GM21526 (cell line): Measurements from ENCODE around the gene HLA-G.
"Not testable (repeated sequence)": the region's sequence is repeated elsewhere in the genome, so short reads cannot be mapped to it uniquely, and the experiment has no call there.

ENCODE experiments used
- ATAC-seq: cut with Tn5 transposase; IDR thresholded peaks from one replicate; pipeline ENCODE4 v1.9.1; 2021; ENCODE audit warnings: moderate library complexity; ENCODE audit not compliant: unreplicated experiment, low FRiP score

The HLA-G gene

DNA sequence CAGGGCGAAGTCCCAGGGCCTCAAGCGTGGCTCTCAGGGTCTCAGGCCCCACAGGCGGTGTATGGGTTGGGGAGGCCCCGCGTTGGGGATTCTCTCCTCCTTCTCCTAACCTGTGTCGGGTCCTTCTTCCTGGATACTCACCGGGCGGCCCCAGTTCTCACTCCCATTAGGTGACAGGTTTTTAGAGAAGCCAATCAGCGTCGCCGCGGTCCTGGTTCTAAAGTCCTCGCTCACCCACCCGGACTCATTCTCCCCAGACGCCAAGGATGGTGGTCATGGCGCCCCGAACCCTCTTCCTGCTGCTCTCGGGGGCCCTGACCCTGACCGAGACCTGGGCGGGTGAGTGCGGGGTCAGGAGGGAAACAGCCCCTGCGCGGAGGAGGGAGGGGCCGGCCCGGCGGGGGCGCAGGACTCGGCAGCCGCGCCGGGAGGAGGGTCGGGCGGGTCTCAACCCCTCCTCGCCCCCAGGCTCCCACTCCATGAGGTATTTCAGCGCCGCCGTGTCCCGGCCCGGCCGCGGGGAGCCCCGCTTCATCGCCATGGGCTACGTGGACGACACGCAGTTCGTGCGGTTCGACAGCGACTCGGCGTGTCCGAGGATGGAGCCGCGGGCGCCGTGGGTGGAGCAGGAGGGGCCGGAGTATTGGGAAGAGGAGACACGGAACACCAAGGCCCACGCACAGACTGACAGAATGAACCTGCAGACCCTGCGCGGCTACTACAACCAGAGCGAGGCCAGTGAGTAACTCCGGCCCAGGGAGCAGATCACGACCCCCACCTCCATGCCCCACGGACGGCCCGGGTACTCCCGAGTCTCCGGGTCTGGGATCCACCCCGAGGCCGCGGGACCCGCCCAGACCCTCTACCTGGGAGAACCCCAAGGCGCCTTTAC lies at the start of gene HLA-G:
HLA-G (plus strand) TSS at position 247 of the 892 bp plus-strand sequence; CDS start at position 267, 20 bp downstream.
- no peak for ATAC-seq

DNA sequence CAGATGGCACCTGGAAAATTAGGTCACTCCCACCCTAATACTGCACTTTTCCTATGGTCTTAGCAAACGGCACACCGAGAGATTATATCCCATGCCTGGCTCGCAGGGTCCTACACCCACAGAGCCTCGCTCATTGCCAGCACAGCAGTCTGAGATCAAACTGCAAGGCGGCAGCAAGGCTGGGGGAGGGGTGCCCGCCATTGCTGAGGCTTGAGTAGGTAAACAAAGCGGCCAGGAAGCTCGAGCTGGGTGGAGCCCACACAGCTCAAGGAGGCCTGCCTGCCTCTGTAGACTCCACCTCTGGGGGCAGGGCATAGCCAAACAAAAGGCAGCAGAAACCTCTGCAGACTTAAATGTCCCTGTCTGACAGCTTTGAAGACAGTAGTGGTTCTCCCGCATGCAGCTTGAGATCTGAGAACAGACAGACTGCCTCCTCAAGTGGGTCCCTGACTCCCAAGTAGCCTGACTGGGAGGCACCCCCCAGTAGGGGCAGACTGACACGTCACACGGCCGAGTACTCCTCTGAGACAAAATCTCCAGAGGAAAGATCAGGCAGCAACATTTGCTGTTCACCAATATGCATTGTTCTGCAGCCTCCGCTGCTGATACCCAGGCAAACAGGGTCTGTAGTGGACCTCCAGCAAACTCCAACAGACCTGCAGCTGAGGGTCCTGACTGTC lies 47.5 kb upstream of the HLA-G start:
- ATAC-seq, result not testable (repeated sequence)

DNA sequence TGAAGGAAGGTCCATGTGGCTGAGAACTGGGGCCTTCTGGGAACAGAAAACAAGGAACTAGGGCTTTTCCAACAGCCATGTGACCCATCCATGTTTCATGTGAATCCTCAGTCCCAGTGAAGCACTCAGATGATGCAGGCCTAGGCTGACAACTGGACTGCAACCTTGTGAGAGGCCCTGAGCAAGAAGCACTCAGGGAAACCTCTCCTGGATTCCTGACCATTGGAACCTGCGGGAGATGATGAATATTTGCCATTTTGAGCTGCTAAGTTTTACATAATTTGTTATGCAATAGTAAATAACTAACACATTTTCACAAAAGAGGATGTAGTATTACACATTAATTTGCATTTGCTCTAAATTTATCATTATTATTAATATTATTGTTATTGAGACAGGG lies 38.4 kb upstream of the HLA-G start:
- ATAC-seq, result no peak

DNA sequence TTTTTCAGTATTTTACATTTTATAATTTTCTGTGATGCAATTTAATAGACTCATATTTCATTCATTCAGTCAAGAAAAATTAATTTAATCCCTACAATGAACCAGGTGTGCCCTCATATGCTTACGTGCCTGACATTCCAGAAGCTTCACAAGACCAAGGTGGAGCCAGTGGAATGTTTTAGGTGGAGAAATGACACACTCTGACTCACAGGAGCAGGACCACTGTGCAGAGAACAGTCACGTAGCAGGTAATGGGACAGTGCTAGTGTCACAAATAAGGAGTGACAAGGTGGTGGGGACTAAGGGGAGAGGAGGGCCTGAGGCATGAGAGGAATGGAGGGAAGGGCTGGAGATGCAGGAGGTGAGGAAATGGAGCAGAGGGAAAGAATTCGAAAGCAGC lies 37.0 kb upstream of the HLA-G start:
- ATAC-seq, result no peak

DNA sequence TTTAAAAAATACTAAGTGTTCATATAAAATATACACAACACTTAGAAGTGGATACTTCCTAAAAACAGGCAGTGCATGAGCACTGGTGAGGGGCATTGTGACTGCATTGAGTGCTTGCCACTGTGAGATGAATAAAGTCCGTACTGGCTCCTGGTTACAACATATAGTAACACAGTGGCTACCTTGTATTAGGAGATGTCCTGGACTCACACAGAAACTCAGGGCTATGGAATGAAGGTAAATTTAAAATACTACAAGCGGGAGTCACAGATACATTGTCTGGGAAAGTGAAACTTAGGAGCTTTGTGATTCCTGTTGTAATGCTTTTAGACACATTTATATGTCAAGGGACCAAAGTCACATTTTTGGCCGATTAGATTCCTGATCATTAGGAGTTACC lies 36.5 kb upstream of the HLA-G start:
- no peak for ATAC-seq

DNA sequence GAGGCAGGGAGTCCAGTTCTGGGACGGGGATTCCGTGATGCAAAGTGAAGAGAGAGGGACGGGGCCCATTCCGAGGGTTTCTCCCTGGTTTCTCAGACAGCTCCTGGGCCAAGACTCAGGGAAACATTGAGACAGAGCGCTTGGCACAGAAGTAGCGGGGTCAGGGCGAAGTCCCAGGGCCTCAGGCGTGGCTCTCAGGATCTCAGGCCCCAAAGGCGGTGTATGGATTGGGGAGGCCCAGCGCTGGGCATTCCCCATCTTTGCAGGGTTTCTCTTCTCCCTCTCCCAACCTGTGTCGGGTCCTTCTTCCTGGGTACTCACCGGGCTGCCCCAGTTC lies 35.9 kb upstream of the HLA-G start:
- ATAC-seq, result no peak

DNA sequence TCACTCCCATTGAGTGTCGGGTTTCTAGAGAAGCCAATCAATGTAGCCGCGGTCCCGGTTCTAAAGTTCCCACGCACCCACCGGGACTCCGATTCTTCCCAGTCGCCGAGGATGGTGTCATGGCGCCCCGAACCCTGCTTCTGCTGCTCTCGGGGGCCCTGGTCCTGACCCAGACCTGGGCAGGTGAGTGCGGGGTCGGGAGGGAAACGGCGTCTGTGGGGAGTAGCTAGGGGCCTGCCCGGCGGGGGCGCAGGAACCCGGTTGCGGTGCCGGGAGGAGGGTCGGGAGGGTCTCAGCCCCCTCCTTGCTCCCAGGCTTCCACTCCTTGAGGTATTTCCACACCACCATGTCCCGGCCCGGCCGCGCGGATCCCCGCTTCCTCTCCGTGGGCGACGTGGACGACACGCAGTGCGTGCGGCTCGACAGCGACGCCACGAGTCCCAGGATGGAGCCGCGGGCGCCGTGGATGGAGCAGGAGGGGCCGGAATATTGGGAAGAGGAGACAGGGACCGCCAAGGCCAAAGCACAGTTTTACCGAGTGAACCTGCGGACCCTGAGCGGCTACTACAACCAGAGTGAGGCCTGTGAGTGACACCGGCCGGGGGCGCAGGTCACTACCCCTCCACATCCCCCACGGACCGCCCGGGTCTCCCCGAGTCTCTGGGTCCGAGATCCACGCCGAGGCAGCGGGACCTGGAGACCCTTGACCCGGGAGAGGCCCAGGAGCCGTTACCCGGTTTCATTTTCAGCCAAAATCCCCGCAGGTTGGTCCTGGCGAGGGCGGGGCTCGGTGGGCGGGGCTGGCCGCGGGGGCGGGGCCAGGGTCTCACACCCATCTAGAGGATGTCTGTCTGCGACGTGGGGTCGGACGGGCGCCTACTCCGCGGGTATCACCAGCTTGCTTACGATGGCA lies 35.2 kb upstream of the HLA-G start:
- no peak for ATAC-seq

DNA sequence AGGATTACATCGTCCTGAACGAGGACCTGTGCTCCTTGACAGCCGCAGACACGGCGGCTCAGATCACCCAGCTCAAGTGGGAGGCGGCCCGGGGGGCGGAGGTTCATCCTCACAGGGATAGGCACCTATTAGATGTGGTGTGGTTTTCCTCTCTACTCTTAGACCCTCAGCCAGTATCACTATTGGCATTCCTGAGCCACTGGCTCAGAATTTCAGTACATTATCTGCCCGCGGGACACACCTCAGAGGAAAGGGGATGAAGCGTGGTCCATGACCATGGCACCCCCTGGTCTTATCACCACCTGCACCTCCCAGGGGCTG lies 34.6 kb upstream of the HLA-G start:
- no peak for ATAC-seq

DNA sequence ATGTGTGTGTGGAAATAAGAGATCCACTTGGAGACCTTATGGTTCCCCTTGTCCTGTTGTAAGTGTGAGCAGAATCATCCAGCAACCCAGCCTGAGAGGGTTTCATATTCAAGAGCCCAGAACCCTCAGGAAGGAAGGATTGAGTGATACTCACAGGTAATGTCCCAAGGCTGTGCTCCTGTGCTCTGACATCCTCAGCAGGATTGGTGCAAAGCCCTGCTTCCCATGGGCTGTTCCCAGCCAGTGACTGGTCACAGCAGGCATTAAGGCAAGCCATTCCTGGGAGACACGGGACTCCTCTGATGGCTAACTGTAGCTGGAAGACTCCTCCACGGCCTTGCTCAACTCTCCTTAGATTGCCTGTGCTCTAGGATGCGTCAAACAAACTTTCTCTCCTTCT lies 33.8 kb upstream of the HLA-G start:
- ATAC-seq, result no peak

DNA sequence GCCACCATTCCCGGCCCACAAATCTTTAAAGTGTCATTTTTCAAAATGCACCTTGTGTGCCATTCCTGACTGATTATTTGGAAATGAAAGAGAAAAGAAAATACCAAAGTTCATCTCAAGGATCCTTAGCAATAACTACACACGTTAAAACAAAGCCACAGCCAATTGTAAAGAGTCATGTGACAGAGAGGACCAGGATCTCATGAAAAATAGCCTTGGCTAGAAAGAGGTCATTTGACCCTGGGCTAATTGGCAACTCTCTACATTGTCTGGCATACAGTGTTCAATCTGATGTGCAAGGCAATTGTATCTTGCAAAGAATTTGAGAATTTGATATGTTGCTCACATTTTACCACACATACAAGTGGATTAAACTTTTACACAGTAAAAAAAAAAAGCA lies 31.6 kb upstream of the HLA-G start:
- ATAC-seq, result no peak

DNA sequence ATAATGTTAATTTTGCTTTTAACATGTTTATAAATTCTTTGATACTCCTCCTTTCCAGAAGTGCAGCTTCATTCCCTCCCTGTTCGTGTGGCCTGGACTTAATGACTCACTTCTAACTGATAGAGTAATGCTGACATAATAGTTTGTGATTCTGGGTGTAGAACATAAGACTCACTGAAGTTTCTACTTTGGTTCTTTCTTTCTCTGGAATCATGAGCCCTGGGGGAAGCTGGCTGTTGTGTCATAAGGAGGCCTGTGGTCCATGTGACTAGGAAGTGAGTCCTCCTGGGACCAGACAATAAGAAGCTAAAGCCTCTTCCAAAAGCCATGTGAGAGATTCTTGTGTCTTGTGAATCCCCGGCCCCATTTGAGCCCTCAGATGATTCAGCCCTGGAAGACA lies 30.5 kb upstream of the HLA-G start:
- ATAC-seq, result no peak

DNA sequence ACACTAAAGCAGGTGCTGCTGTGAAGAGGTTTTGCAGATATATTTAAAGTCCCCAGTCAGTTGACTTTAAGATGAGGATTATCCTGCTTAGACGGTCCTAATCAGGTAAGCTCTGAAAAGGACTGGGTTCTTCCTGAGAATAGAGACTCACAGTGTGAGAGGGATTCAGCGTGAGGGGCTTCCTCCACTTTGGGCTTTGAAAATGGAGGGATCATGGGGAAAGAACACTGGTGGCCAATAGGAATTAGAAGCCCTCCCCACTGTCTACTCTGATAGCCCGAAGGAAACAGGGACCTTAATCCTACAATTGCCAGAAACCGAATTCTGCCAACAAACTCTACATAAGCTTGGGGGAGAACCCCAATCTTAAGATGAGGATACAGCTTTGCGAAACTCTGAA lies 29.7 kb upstream of the HLA-G start:
- no peak for ATAC-seq

DNA sequence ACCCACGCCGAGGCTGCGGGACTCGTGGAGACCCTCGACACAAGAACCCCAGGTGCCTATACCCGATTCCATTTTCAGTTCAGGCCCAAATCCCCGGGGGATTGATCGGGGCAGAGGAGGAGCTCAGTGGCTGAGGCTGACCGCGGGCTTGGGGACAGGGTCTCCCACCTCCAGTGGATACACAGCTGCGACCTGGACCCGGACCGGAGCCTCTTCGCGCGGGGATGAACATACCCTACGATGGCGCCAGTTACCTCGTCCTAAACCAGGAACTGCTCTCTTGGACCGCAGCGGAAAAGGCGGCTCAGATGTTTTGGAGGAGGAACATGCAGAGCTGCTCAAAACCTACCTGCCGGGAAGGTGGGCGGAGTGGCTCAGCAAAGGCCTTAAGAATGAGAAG lies 27.4 kb upstream of the HLA-G start:
- ATAC-seq, result no peak

DNA sequence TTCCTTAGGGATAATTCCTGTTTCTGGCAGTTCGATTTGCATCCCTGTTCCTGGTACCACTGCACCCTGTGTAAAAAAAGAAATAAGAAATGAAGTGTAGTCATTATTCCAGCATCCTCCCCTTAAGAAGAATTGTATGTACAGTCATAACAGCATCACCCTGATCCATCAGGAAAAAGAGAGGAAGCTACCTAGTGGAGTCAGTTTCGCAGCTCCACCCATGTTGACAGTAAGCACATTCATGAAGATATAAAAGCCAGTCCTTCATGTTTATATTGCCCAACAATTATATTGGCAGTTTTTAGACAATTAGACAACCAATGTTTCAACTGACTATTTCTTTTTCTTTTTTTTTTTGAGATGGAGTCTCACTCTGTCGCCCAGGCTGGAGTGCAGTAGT lies 21.2 kb upstream of the HLA-G start:
- ATAC-seq, result no peak

DNA sequence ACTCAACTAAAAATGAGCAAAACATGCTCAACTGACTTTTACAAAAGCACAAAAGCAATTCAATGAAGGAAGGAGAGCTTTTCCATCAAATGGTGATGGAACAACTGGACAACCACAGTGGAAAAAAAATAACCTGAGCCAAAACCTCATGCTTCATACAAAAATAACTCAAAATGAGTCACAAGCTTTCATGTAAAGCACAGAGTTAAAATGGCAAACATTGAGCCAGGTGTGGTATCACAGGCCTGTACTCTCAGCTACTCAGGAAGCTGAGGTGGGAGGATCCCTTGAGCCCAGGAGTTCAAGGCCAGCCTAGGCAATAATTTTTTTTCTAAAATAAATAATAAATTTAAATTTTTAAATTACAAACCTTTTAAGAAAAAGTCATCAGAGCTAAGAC lies 18.4 kb upstream of the HLA-G start:
- no peak for ATAC-seq

DNA sequence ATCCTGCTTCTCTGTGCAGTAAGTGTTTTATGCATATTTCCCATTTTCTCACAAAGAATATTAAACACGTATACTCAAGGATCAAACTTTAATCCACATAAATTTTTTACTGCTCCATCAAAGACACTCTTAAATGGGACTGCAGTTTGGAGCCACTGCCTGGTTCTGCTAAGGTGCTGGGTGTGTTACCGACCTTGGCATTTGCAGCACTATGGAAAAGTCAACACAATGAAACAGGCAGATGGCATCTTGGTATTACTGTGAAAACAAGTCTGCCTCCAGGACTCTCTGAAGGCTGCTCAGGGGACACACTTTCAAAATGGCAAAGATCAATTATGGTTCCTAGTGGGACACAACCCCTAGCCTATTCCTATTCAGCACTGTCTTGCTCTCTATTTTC lies 17.3 kb upstream of the HLA-G start:
- ATAC-seq, result no peak

DNA sequence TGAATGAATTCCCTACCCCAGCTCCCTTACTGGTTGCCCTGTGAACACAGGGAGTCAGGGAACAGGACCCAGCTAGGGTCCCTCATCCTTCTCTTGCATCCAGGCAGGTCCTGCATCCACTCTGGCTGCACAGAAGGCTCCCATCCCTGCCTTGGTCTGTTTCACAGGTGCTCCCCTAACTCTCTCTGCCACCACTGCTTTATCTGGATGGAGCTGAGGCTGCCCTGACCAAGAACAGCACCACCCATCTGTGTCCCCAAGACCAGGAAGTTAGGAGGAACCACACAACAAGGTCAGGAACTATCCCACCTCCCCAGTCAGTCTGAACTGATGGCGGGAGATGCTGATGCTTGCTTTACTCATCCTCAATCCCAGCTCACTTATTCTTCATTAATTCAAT lies 16.2 kb upstream of the HLA-G start:
- no peak for ATAC-seq

DNA sequence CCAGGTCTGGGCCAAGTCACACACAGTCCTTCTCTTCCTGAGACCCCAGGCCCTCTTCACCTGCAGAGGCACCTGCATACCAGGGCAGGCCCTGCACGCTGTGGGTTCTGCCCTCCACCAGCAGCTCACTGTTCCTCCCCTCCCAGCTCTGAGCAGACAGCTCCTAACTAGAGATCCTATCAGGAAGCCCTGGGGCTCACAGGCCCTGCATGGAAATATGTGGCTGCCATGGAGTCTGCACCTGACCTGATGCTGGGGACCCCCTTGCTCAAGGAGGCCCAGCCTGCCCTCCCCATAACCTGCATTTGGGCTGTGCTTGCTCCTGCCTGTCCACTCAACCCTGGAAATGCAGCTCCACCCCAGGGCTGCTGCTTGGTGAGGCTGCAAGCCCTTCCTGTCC lies 14.6 kb upstream of the HLA-G start:
- no peak for ATAC-seq

DNA sequence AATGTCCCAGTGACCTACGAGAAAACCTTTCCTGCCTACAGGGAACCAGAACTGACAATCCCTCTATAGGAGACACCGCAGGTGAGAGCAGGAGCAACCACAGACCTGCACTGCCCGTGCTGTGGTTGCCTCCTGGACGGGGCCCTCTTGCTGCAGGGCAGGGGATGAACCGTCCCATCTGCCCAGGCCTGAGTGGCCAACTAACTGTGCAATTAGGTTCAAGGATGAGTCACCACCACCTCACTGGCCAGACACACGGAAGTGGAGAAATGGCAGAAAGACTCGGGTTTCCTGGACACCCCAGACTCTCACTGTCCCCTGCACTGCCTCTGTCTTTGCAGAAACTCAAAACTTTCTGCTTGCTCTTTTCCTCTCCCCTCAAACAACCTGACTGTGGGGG lies 13.8 kb upstream of the HLA-G start:
- ATAC-seq, result no peak

DNA sequence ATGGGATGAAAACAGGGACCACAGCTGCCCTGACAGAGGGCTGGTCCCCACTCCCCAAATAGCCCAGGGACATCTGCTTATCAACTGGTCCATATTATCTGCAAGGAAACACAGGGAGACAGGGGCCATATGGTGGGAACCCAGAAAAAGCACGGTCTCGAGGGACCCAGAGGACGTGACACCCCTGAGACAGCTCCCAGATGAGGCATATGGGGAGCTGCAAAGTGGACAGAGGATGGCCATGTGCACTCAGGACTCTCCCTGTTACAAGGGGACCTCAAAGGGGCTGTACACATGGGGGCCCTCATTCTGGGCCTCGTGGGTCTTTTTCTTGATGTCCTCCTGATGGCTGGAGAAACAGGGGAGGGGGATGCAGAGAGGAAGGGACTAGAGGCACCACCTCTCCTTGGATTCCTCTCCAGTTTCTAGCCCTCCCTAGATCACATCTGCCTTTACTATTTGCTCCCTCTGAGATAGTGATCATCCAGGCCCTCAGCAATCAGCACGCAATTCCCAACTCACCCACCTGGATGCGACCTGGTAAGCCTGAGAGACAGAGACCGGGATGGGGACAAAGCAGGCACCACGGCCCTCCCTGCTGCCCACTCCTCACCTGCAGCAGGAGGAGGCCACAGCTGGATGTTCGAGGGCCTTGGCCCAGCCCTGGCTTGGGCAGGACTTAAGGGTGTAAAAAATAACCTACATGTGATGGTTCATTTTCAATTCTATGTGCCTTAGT lies 13.1 kb upstream of the HLA-G start:
- ATAC-seq, result no peak
